WTC11 (cell line): ENCODE data around the gene CCDC9. TPM values are rescaled to one million over a fixed set of nuclear protein-coding genes. Genes with fewer than 3 reads are reported as not detected.

Experiments
- ATAC-seq: fragments of 200-7000 bp; cut with Tn5 transposase; 2 replicates; pipeline ENCODE4 v1.10.0; 2021; ENCODE audit warnings: mild to moderate bottlenecking, moderate library complexity
- CTCF ChIA-PET: fragments of 300-600 bp; sonication (Branson Sonifier 250); formaldehyde crosslinking; loops from one replicate; lab custom pipeline; 2021; ENCODE audit warnings: antibody characterized with exemption; lab: Charles Lee
- POLR2A ChIA-PET: fragments of 350-600 bp; sonication (Branson Sonifier 250); formaldehyde crosslinking; loops from one replicate; lab custom pipeline; 2021; ENCODE audit warnings: antibody characterized with exemption; lab: Charles Lee
- DNase-seq: peaks from one replicate; pipeline ENCODE4 v3.0.0; 2021; ENCODE audit warnings: low spot score
- H3K27ac Mint-ChIP-seq: 2 replicates; pipeline ENCODE4 v1.8.0; 2021; ENCODE audit warnings: mixed read lengths
- H3K27me3 Mint-ChIP-seq: 2 replicates; pipeline ENCODE4 v1.8.0; 2021; ENCODE audit warnings: low read depth, mild to moderate bottlenecking, moderate library complexity, mixed read lengths
- H3K36me3 Mint-ChIP-seq: 2 replicates; pipeline ENCODE4 v1.8.0; 2021; ENCODE audit warnings: mixed read lengths
- H3K4me1 Mint-ChIP-seq: 2 replicates; pipeline ENCODE4 v1.8.0; 2022; ENCODE audit warnings: mixed read lengths
- H3K4me3 Mint-ChIP-seq: 2 replicates; pipeline ENCODE4 v1.8.0; 2021; ENCODE audit warnings: mild to moderate bottlenecking, moderate library complexity, mixed read lengths
- H3K9me3 Mint-ChIP-seq: 2 replicates; pipeline ENCODE4 v1.8.0; 2021; ENCODE audit warnings: mixed read lengths
- ATF3 ChIP-seq: sonication (generic); formaldehyde crosslinking; conservative IDR thresholded peaks from 2 replicates; pipeline ENCODE4 v1.8.1; 2022; ENCODE audit warnings: mild to moderate bottlenecking, missing genetic modification reagents
- CREB1 ChIP-seq: sonication (generic); formaldehyde crosslinking; IDR thresholded peaks from 2 replicates; pipeline ENCODE4 v1.8.0; 2023; ENCODE audit warnings: mild to moderate bottlenecking, missing genetic modification reagents
- CTCF ChIP-seq: fragments of 200-600 bp; IDR thresholded peaks from 2 replicates; pipeline ENCODE4 v1.8.0; 2022; ENCODE audit warnings: antibody characterized with exemption
- E2F4 ChIP-seq: sonication (generic); formaldehyde crosslinking; IDR thresholded peaks from 2 replicates; pipeline ENCODE4 v1.8.1; 2022; ENCODE audit warnings: low read depth, mild to moderate bottlenecking, moderate library complexity, missing genetic modification reagents, borderline replicate concordance
- ELF4 ChIP-seq: sonication (generic); formaldehyde crosslinking; IDR thresholded peaks from 2 replicates; pipeline ENCODE4 v1.8.1; 2022; ENCODE audit warnings: low read depth, mild to moderate bottlenecking, moderate library complexity, missing genetic modification reagents
- EMX1 ChIP-seq: fragments of 250-450 bp; sonication (Bioruptor Pico); IDR thresholded peaks from 2 replicates; pipeline ENCODE4 v1.8.0; 2021; ENCODE audit warnings: mild to moderate bottlenecking
- ETV6 ChIP-seq: sonication (generic); formaldehyde crosslinking; IDR thresholded peaks from 2 replicates; pipeline ENCODE4 v1.8.1; 2022; ENCODE audit warnings: mild to moderate bottlenecking, missing genetic modification reagents
- FOXJ3 ChIP-seq: sonication (generic); formaldehyde crosslinking; IDR thresholded peaks from 2 replicates; pipeline ENCODE4 v1.9.0; 2021; ENCODE audit warnings: missing genetic modification reagents, mild to moderate bottlenecking, borderline replicate concordance
- GABPB1 ChIP-seq: sonication (generic); formaldehyde crosslinking; IDR thresholded peaks from 2 replicates; pipeline ENCODE4 v1.8.1; 2023; ENCODE audit warnings: mild to moderate bottlenecking, missing genetic modification reagents
- GTF2I ChIP-seq: fragments of 250-450 bp; sonication (Bioruptor Pico); conservative IDR thresholded peaks from 2 replicates; pipeline ENCODE4 v1.4.0; 2021; ENCODE audit warnings: mild to moderate bottlenecking
- HMGA2 ChIP-seq: fragments of 250-450 bp; sonication (Bioruptor Pico); IDR thresholded peaks from 2 replicates; pipeline ENCODE4 v1.4.0; 2021; ENCODE audit warnings: mild to moderate bottlenecking, moderate library complexity
- NR3C1 ChIP-seq: sonication (generic); formaldehyde crosslinking; conservative IDR thresholded peaks from 2 replicates; pipeline ENCODE4 v1.8.1; 2023; ENCODE audit warnings: low read depth, mild to moderate bottlenecking, missing genetic modification reagents
- PRRX2 ChIP-seq: fragments of 250-450 bp; sonication (Bioruptor Pico); IDR thresholded peaks from 2 replicates; pipeline ENCODE4 v1.8.0; 2021; ENCODE audit warnings: mild to moderate bottlenecking
- RELA ChIP-seq: sonication (generic); formaldehyde crosslinking; IDR thresholded peaks from 2 replicates; pipeline ENCODE4 v1.8.1; 2022; ENCODE audit warnings: missing genetic modification reagents, mild to moderate bottlenecking, borderline replicate concordance
- RORB ChIP-seq: fragments of 250-450 bp; sonication (Bioruptor Pico); IDR thresholded peaks from 2 replicates; pipeline ENCODE4 v1.9.0; 2021; ENCODE audit warnings: mild to moderate bottlenecking
- SOX15 ChIP-seq: fragments of 250-450 bp; sonication (Bioruptor Pico); IDR thresholded peaks from 2 replicates; pipeline ENCODE4 v1.9.0; 2021; ENCODE audit warnings: mild to moderate bottlenecking
- SP1 ChIP-seq: sonication (generic); formaldehyde crosslinking; conservative IDR thresholded peaks from 2 replicates; pipeline ENCODE4 v1.8.1; 2022; ENCODE audit warnings: missing genetic modification reagents
- ZBTB43 ChIP-seq: sonication (generic); formaldehyde crosslinking; IDR thresholded peaks from 2 replicates; pipeline ENCODE4 v1.8.1; 2023; ENCODE audit warnings: mild to moderate bottlenecking, missing genetic modification reagents
- ZNF121 ChIP-seq: sonication (generic); formaldehyde crosslinking; IDR thresholded peaks from 2 replicates; pipeline ENCODE4 v1.8.0; 2023; ENCODE audit warnings: missing genetic modification reagents
- ZNF138 ChIP-seq: sonication (generic); formaldehyde crosslinking; conservative IDR thresholded peaks from 2 replicates; pipeline ENCODE4 v1.8.1; 2022; ENCODE audit warnings: mild to moderate bottlenecking, moderate library complexity, missing genetic modification reagents
- ZNF219 ChIP-seq: sonication (generic); formaldehyde crosslinking; IDR thresholded peaks from 2 replicates; pipeline ENCODE4 v1.8.0; 2023; ENCODE audit warnings: missing genetic modification reagents, mild to moderate bottlenecking, borderline replicate concordance
- ZNF232 ChIP-seq: sonication (generic); formaldehyde crosslinking; IDR thresholded peaks from 2 replicates; pipeline ENCODE4 v1.8.0; 2022; ENCODE audit warnings: mild to moderate bottlenecking, missing genetic modification reagents
- ZNF263 ChIP-seq: sonication (generic); formaldehyde crosslinking; IDR thresholded peaks from 2 replicates; pipeline ENCODE4 v1.8.1; 2022; ENCODE audit warnings: low read depth, mild to moderate bottlenecking, moderate library complexity, missing genetic modification reagents
- ZNF423 ChIP-seq: fragments of 250-450 bp; sonication (Bioruptor Pico); IDR thresholded peaks from 2 replicates; pipeline ENCODE4 v2.1.2; 2022; ENCODE audit warnings: mild to moderate bottlenecking, moderate library complexity
- ZNF512 ChIP-seq: sonication (generic); formaldehyde crosslinking; IDR thresholded peaks from 2 replicates; pipeline ENCODE4 v1.8.1; 2022; ENCODE audit warnings: missing genetic modification reagents, borderline replicate concordance
- ZNF671 ChIP-seq: fragments of 250-450 bp; sonication (Bioruptor Pico); IDR thresholded peaks from 2 replicates; pipeline ENCODE4 v1.8.0; 2021; ENCODE audit warnings: mild to moderate bottlenecking
- total RNA-seq: library from RNA; stranded (reverse); gene quantifications from 3 replicates; pipeline ENCODE4 v1.2.3, GENCODE V29; 2021
- TF ChIP-seq, protein P1 (sequence below): sonication (generic); formaldehyde crosslinking; IDR thresholded peaks from 2 replicates; pipeline ENCODE4 v1.8.1; 2023; ENCODE audit warnings: mild to moderate bottlenecking, missing genetic modification reagents, moderate library complexity
- TF ChIP-seq, protein P2 (sequence below): sonication (generic); formaldehyde crosslinking; IDR thresholded peaks from 2 replicates; pipeline ENCODE4 v1.8.1; 2023; ENCODE audit warnings: mild to moderate bottlenecking, missing genetic modification reagents, borderline replicate concordance

The CCDC9 gene
- total RNA-seq, 1 experiment from 2014 or later = 37.7 TPM

- ChIA-PET POLR2A (interaction anchor here (0.6 to 2.9 kb wide), 15 partner anchors 11 to 456 kb away, joined by 3 to 61 read pairs (median 6); partner anchors contain the start of genes CCDC9 and ZC3H4), CTCF (interaction anchor here (0.5 to 6.1 kb wide), 59 partner anchors 9 to 304 kb away, joined by 3 to 402 read pairs (median 5); partner anchors contain the start of genes BBC3, CCDC9, DHX34 and INAFM1)
- Mint-ChIP-seq H3K27ac (peak overlapping the region; percentile 82), H3K4me3 (peak overlapping the region; percentile 64), H3K36me3 (no peaks in the 10 kb centered on the region), H3K4me1 (peaks cover 19% of the 10 kb centered on the region), H3K27me3 (peaks cover 45% of the 10 kb centered on the region), H3K9me3 (no peaks in the 10 kb centered on the region)
- ATAC-seq (peak; percentile 61), DNase-seq (peak; percentile 95)
- TF ChIP-seq ZNF423 (CRISPR knock-in tag) (no peak), ETV6 (peak; percentile 91), ZNF219 (CRISPR knock-in tag) (no peak), SP1 (CRISPR knock-in tag) (peak; percentile 43; the same call in 1 of the 2 replicates), ZNF263 (CRISPR knock-in tag) (no peak), ATF3 (CRISPR knock-in tag) (peak; percentile 60; the same call in 1 of the 2 replicates), CREB1 (CRISPR knock-in tag) (no peak), ZNF232 (CRISPR knock-in tag) (no peak), NR3C1 (CRISPR knock-in tag) (no peak; the same call in 1 of the 2 replicates), FOXJ3 (CRISPR knock-in tag) (no peak), ZNF512 (CRISPR knock-in tag) (no peak), GTF2I (peak; percentile 98), ZNF121 (CRISPR knock-in tag) (0 out of 2 replicates have a peak, but pooled peaks have one; percentile 60), CTCF (peak; percentile 88), PRRX2 (CRISPR knock-in tag) (no peak), ZNF138 (CRISPR knock-in tag) (no peak), ELF4 (CRISPR knock-in tag) (no peak), SOX15 (CRISPR knock-in tag) (no peak), E2F4 (CRISPR knock-in tag) (no peak; the same call in 1 of the 2 replicates), GABPB1 (CRISPR knock-in tag) (peak; percentile 100), ZNF671 (CRISPR knock-in tag) (no peak), HMGA2 (CRISPR knock-in tag) (no peak), ZBTB43 (CRISPR knock-in tag) (no peak), RORB (CRISPR knock-in tag) (no peak), RELA (CRISPR knock-in tag) (no peak), EMX1 (CRISPR knock-in tag) (no peak)
- TF ChIP-seq, protein P1, sequence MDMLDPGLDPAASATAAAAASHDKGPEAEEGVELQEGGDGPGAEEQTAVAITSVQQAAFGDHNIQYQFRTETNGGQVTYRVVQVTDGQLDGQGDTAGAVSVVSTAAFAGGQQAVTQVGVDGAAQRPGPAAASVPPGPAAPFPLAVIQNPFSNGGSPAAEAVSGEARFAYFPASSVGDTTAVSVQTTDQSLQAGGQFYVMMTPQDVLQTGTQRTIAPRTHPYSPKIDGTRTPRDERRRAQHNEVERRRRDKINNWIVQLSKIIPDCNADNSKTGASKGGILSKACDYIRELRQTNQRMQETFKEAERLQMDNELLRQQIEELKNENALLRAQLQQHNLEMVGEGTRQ (CRISPR knock-in tag) = no peak
- TF ChIP-seq, protein P2, sequence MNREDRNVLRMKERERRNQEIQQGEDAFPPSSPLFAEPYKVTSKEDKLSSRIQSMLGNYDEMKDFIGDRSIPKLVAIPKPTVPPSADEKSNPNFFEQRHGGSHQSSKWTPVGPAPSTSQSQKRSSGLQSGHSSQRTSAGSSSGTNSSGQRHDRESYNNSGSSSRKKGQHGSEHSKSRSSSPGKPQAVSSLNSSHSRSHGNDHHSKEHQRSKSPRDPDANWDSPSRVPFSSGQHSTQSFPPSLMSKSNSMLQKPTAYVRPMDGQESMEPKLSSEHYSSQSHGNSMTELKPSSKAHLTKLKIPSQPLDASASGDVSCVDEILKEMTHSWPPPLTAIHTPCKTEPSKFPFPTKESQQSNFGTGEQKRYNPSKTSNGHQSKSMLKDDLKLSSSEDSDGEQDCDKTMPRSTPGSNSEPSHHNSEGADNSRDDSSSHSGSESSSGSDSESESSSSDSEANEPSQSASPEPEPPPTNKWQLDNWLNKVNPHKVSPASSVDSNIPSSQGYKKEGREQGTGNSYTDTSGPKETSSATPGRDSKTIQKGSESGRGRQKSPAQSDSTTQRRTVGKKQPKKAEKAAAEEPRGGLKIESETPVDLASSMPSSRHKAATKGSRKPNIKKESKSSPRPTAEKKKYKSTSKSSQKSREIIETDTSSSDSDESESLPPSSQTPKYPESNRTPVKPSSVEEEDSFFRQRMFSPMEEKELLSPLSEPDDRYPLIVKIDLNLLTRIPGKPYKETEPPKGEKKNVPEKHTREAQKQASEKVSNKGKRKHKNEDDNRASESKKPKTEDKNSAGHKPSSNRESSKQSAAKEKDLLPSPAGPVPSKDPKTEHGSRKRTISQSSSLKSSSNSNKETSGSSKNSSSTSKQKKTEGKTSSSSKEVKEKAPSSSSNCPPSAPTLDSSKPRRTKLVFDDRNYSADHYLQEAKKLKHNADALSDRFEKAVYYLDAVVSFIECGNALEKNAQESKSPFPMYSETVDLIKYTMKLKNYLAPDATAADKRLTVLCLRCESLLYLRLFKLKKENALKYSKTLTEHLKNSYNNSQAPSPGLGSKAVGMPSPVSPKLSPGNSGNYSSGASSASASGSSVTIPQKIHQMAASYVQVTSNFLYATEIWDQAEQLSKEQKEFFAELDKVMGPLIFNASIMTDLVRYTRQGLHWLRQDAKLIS (CRISPR knock-in tag) = no peak; the same call in 1 of the 2 replicates
These were observed 12.4 kb upstream of the CCDC9 start for GRCh38 chr19:47243776-47244547.
